K562 (cell line): ENCODE results near the gene PEAR1. TPM values are rescaled to one million over a fixed set of nuclear protein-coding genes. Genes with fewer than 3 reads are reported as not detected.

Source experiments
- ATAC-seq: fragments of 200-7000 bp; cut with Tn5 transposase; 3 replicates; pipeline ENCODE4 v1.9.1; 2020; ENCODE audit warnings: moderate library complexity
- BruUV-seq: library from RNA; stranded (reverse); fragments of 400-500 nt; replicated peaks from 2 replicates; lab custom pipeline; 2021; lab: Mats Ljungman, UMichigan
- CTCF ChIA-PET: fragments of 300-600 bp; formaldehyde crosslinking; extraction: SDS; loops from one replicate; lab custom pipeline; 2021; ENCODE audit warnings: low intra/inter-chr PET ratio; lab: Yijun Ruan, JAX
- POLR2A ChIA-PET: fragments of 300-600, 350-650 bp; sonication (Branson Sonifier 250); formaldehyde crosslinking; extraction: SDS; loops from one replicate; lab custom pipeline; 2021; ENCODE audit warnings: antibody characterized with exemption, inconsistent platforms; lab: Yijun Ruan, JAX
- DNase-seq, 4 experiments: peaks; one replicate each; pipeline versions ENCODE4 v3.0.0 to v3.0.0-alpha.2; 2011 to 2018; ENCODE audit warnings: low spot score in 3 of 4, mixed read lengths in 3 of 4; ENCODE audit errors: extremely low read depth in 1 of 4
- FAIRE-seq: peaks from 2 replicates; lab custom pipeline; 2011; peaks lifted over from hg19 to GRCh38; lab: Jason Lieb, UNC
- H2AFZ ChIP-seq: 2 replicates; pipeline ENCODE4 v1.6.0; 2011; ENCODE audit warnings: low read depth, low read length, control low read depth, inconsistent platforms
- H3K27ac ChIP-seq: fragments of 200-600 bp; 3 replicates; pipeline ENCODE4 v1.8.0; 2011; ENCODE audit warnings: low read depth, mild to moderate bottlenecking, control low read depth, inconsistent platforms, low read length, moderate library complexity, mixed read lengths; ENCODE audit errors: extremely low read depth
- H3K27me3 ChIP-seq, 2 experiments: fragments of 300-600 bp in 1 of 2; 2 replicates in 1 of 2; 3 replicates in 1 of 2; pipeline versions ENCODE4 v1.6.0 to v1.8.0; 2011; ENCODE audit warnings: inconsistent platforms in 2 of 2, low read length in 2 of 2, mild to moderate bottlenecking in 1 of 2, mixed read lengths in 1 of 2, moderate library complexity in 1 of 2; ENCODE audit not compliant: control insufficient read depth in 2 of 2, insufficient read depth in 2 of 2
- H3K36me3 ChIP-seq: fragments of 300-600 bp; 3 replicates; pipeline ENCODE4 v1.8.0; 2011; ENCODE audit warnings: mild to moderate bottlenecking, low read length, inconsistent platforms; ENCODE audit not compliant: control insufficient read depth, insufficient read depth
- H3K4me1 ChIP-seq, 2 experiments: fragments of 200-600 bp in 1 of 2; replicated peaks in 1 of 2; 2 replicates in 1 of 2; 3 replicates in 1 of 2; pipeline versions ENCODE4 v1.5.1 to v1.8.0; 2011; ENCODE audit warnings: inconsistent platforms in 2 of 2, low read length in 2 of 2, mild to moderate bottlenecking in 1 of 2, mixed read lengths in 1 of 2, moderate library complexity in 1 of 2; ENCODE audit not compliant: control insufficient read depth in 2 of 2, insufficient read depth in 2 of 2
- H3K4me2 ChIP-seq: 2 replicates; pipeline ENCODE4 v1.6.1; 2011; ENCODE audit warnings: low read length, control low read depth, inconsistent platforms, mixed read lengths; ENCODE audit not compliant: insufficient read depth
- H3K4me3 ChIP-seq: fragments of 200-600 bp; sonication (generic), shearing (Covaris generic); 2 replicates; pipeline ENCODE4 v1.5.1; 2016; ENCODE audit warnings: control low read depth, inconsistent platforms
- H3K79me2 ChIP-seq: fragments of 200-600 bp; 3 replicates; pipeline ENCODE4 v1.8.0; 2011; ENCODE audit warnings: low read length, inconsistent platforms; ENCODE audit not compliant: control insufficient read depth, insufficient read depth
- H3K9ac ChIP-seq, 2 experiments: 2 replicates each; pipeline versions ENCODE4 v1.6.0 to v1.6.1; 2011; ENCODE audit warnings: low read depth in 2 of 2, low read length in 2 of 2, control low read depth in 1 of 2, inconsistent platforms in 1 of 2, mild to moderate bottlenecking in 1 of 2, mixed read lengths in 1 of 2; ENCODE audit not compliant: insufficient read depth in 1 of 2
- H3K9me1 ChIP-seq: one replicate; pipeline ENCODE4 v1.6.0; 2011; ENCODE audit warnings: inconsistent platforms, mild to moderate bottlenecking, low read length, moderate library complexity; ENCODE audit not compliant: control insufficient read depth, insufficient read depth
- H3K9me3 ChIP-seq: replicated peaks from 2 replicates; pipeline ENCODE4 v1.5.1; 2011; ENCODE audit warnings: low read depth, low read length, inconsistent platforms; ENCODE audit not compliant: control insufficient read depth, insufficient read depth
- H4K20me1 ChIP-seq: replicated peaks from 2 replicates; pipeline ENCODE4 v1.6.1; 2011; ENCODE audit warnings: low read length, inconsistent platforms, mixed read lengths; ENCODE audit not compliant: control insufficient read depth, insufficient read depth
- ADNP ChIP-seq: fragments of 200-800 bp; sonication (Bioruptor generic); IDR thresholded peaks from 2 replicates; pipeline ENCODE4 v1.6.1; 2016; ENCODE audit warnings: missing genetic modification characterization, missing compliant biosample characterization
- ETV6 ChIP-seq, 3 experiments: fragments of 150-350 bp in 1 of 3; sonication (generic) in 1 of 3; formaldehyde crosslinking in 1 of 3; IDR thresholded peaks; 2 replicates each; pipeline versions ENCODE4 v1.6.1 to v1.8.0; 2014 to 2022; ENCODE audit warnings: borderline replicate concordance in 2 of 3, low read depth in 2 of 3, antibody characterized with exemption in 1 of 3, low read length in 1 of 3, mild to moderate bottlenecking in 1 of 3, missing genetic modification reagents in 1 of 3
- HNRNPL ChIP-seq: fragments of 200-400 bp; formaldehyde crosslinking; IDR thresholded peaks from 2 replicates; pipeline ENCODE4 v1.6.1; 2017; ENCODE audit warnings: low read depth, mild to moderate bottlenecking, low read length
- HNRNPUL1 ChIP-seq: fragments of 200-400 bp; formaldehyde crosslinking; IDR thresholded peaks from 2 replicates; pipeline ENCODE4 v1.6.1; 2017; ENCODE audit warnings: low read length
- POLR2G ChIP-seq: fragments of 200-400 bp; formaldehyde crosslinking; IDR thresholded peaks from 2 replicates; pipeline ENCODE4 v1.6.1; 2017; ENCODE audit warnings: low read depth, mild to moderate bottlenecking, antibody characterized with exemption, low read length, moderate library complexity
- RBM25 ChIP-seq: fragments of 200-400 bp; formaldehyde crosslinking; IDR thresholded peaks from 2 replicates; pipeline ENCODE4 v1.6.1; 2018; ENCODE audit warnings: low read length, low read depth, moderate library complexity; ENCODE audit not compliant: severe bottlenecking
- SAFB2 ChIP-seq: fragments of 200-400 bp; formaldehyde crosslinking; IDR thresholded peaks from 2 replicates; pipeline ENCODE4 v1.6.1; 2018; ENCODE audit warnings: borderline replicate concordance, low read length, low read depth, moderate library complexity; ENCODE audit not compliant: severe bottlenecking
- TAF1 ChIP-seq: IDR thresholded peaks from 2 replicates; pipeline ENCODE4 v1.6.1; 2011; ENCODE audit warnings: mild to moderate bottlenecking, low read length, moderate library complexity; ENCODE audit not compliant: insufficient read depth, control insufficient read depth, severe bottlenecking; ENCODE audit errors: extremely low read depth
- ZNF274 ChIP-seq: IDR thresholded peaks from 2 replicates; pipeline ENCODE4 v1.6.1; 2011; ENCODE audit warnings: low read depth, mild to moderate bottlenecking, low read length, moderate library complexity, borderline replicate concordance
- WGBS: fragments of 100-300 bp; shearing (Covaris generic); methylation state at CpG from one replicate; pipeline ENCODE4 v1.1.6; 2016; ENCODE audit warnings: low coverage, mixed read lengths; ENCODE audit not compliant: insufficient coverage; ENCODE audit errors: missing lambda C conversion rate; 5-methylcytosine and 5-hydroxymethylcytosine counted together
- in situ Hi-C: fragments of 300-500 bp; cut with MboI; formaldehyde crosslinking; loops from 4 replicates; pipeline ENCODE4 v1.15.0; 2018; ENCODE audit warnings: inconsistent platforms, mixed read lengths
- intact Hi-C: fragments of 100-400 bp; cut with micrococcal nuclease; formaldehyde crosslinking; loops from 2 replicates; pipeline ENCODE4 v1.14.2; 2022
- polyA plus RNA-seq, 8 experiments: library from polyadenylated mRNA; depleted of rRNA in 4 of 8; stranded (reverse) in 5 of 8; unstranded in 3 of 8; fragments of >200 nt; fragmentation: Nextera tagmentation in 2 of 8; fragmentation: Illumina TruSeq in 1 of 8; extraction: Ambion mirVana in 2 of 8; extraction: Trizol in 1 of 8; gene quantifications; 2 replicates each; pipeline versions ENCODE4 v1.2.1 to v1.2.3, GENCODE V29; 2011 to 2014; ENCODE audit warnings: inconsistent platforms in 1 of 8, missing spikeins in 1 of 8
- total RNA-seq, 7 experiments: library from RNA; depleted of rRNA in 6 of 7; stranded (reverse); fragments of >200 nt in 6 of 7; fragmentation: Illumina TruSeq in 2 of 7; extraction: Trizol in 2 of 7; gene quantifications; 2 replicates each; pipeline versions ENCODE4 v1.2.1 to v1.2.3, GENCODE V29; 2011 to 2021; ENCODE audit warnings: low replicate concordance in 1 of 7
- TF ChIP-seq, protein P1 (sequence below): fragments of 250-450 bp; sonication (Bioruptor Pico); IDR thresholded peaks from 2 replicates; pipeline ENCODE4 v1.5.1; 2021; ENCODE audit warnings: mild to moderate bottlenecking
- TF ChIP-seq, protein P2 (sequence below): fragments of 250-450 bp; sonication (Bioruptor Pico); IDR thresholded peaks from 2 replicates; pipeline ENCODE4 v1.4.0; 2020; ENCODE audit warnings: mild to moderate bottlenecking

Gene PEAR1
- total and polyA plus RNA-seq, 9 of the 15 experiments (the other 6 are each of a cell fraction or from before 2014, with no cell fraction given), result 0.87 to 13.9 (median 6.1) TPM

DNA sequence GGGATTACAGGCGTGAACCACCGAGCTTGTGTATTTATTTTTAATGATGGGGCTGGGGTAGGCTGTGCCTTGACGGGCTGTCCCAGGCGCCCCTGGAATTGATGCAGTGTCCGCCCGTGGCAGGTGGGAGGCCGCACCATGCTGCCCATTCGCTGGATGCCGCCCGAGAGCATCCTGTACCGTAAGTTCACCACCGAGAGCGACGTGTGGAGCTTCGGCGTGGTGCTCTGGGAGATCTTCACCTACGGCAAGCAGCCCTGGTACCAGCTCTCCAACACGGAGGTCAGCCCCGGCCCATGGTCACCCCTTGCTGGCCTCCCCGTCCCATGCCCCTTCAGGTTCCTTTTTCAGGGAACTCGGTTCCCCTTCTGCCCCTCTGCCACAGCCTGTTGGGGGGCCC, 13.6 kb upstream of the PEAR1 start:
- ATAC-seq, result no peak
- Histone ChIP-seq H3K27me3 (no peaks in the 10 kb centered on the region), H3K9me3 (no peaks in the 10 kb centered on the region), H3K4me2 (no peak overlapping the region), H2AFZ (no peak overlapping the region), H3K4me1 (peaks cover 14 to 29% of the 10 kb centered on the region in 2 experiments; a peak in 4 of 5 replicates), H3K79me2 (no peaks in the 10 kb centered on the region), H3K9ac (no peak overlapping the region)
- intact Hi-C loops, result no loop called here
- BruUV-seq, result no TSS peak
- TF ChIP-seq ETV6 (IDR thresholded peaks at IDR 0.05; ENCODE audit: borderline replicate concordance in 1 of 2, low read depth in 2 of 2, low read length in 1 of 2) (no peak), ETV6 (CRISPR knock-in tag; IDR thresholded peaks at IDR 0.05; ENCODE audit: borderline replicate concordance) (no peak), POLR2G (0 out of 2 replicates have a peak, but pooled peaks have one; percentile 7)
- TF ChIP-seq, all 486 proteins: peak for 1
- FAIRE-seq, result no peak
- Histone ChIP-seq H4K20me1 (no peaks in the 10 kb centered on the region), H3K36me3 (no peaks in the 10 kb centered on the region; the same call in 2 of the 3 replicates), H3K9me1 (no peaks in the 10 kb centered on the region), H3K27ac (no peak overlapping the region), H3K4me3 (no peak overlapping the region)
- no peak for DNase-seq
- ChIA-PET CTCF (no interaction called here), POLR2A (interaction anchor here (0.6 to 1.0 kb wide), 2 partner anchors 59 to 154 kb away, joined by 3 read pairs; no protein-coding TSS in a partner anchor)
- in situ Hi-C loops, result no loop called here
- 83% methylated on average over 21 of the region's 21 CpGs for WGBS

DNA sequence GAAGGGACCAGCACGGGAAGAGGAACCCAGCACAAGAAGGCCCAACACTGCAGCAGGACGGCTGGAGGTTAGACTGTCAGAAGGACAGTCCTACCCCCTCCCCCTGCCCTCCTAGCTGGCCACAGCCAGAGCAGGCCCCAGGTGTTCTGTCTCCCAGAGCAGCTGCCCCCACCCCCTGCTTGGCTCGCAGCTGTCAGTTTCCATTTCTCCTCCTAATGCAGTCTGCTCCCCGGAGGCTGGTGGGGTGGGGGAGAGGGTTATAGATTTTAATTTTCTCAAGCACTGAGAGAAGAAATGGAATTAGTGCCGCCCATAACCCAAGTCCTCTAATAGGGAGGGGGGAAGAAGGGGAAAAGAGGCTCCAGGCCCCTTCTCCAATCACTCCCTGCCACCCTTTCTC, 13.0 kb upstream of the PEAR1 start:
- H3K4me1 ChIP-seq, result peaks cover 14 to 26% of the 10 kb centered on the region in 2 experiments; a peak in 4 of 5 replicates
- H3K27me3 ChIP-seq, result no peaks in the 10 kb centered on the region
- H4K20me1 ChIP-seq, result no peaks in the 10 kb centered on the region
- ChIA-PET CTCF (no interaction called here), POLR2A (interaction anchor here (0.7 to 1.4 kb wide), 4 partner anchors 21 to 253 kb away, joined by 3 to 4 read pairs (median 3); partner anchors contain the start of gene INSRR)
- no peaks in the 10 kb centered on the region; the same call in 2 of the 3 replicates for H3K36me3 ChIP-seq
- 46% methylated on average over 4 of the region's 5 CpGs for WGBS
- H3K4me2 ChIP-seq, result no peak overlapping the region
- BruUV-seq, result no TSS peak
- H3K9ac ChIP-seq, result no peak overlapping the region
- in situ Hi-C loops (no loop called here), intact Hi-C loops (no loop called here)
- no peaks in the 10 kb centered on the region for H3K9me1 ChIP-seq
- no peak overlapping the region for H2AFZ ChIP-seq
- no peak overlapping the region for H3K4me3 ChIP-seq
- no peak overlapping the region for H3K27ac ChIP-seq
- DNase-seq (no peak), ATAC-seq (no peak), FAIRE-seq (no peak)
- H3K79me2 ChIP-seq, result no peaks in the 10 kb centered on the region
- H3K9me3 ChIP-seq, result no peaks in the 10 kb centered on the region
- TF ChIP-seq, protein P1, sequence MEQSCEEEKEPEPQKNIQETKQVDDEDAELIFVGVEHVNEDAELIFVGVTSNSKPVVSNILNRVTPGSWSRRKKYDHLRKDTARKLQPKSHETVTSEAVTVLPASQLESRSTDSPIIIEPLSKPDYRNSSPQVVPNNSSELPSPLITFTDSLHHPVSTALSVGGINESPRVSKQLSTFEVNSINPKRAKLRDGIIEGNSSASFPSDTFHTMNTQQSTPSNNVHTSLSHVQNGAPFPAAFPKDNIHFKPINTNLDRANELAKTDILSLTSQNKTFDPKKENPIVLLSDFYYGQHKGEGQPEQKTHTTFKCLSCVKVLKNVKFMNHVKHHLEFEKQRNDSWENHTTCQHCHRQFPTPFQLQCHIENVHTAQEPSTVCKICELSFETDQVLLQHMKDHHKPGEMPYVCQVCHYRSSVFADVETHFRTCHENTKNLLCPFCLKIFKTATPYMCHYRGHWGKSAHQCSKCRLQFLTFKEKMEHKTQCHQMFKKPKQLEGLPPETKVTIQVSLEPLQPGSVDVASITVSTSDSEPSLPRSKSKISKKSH, result no peak
- TF ChIP-seq SAFB2 (no peak), TAF1 (no peak), RBM25 (peak; percentile 51), HNRNPL (no peak), ZNF274 (no peak), ADNP (tag) (peak; percentile 61), HNRNPUL1 (no peak)
- TF ChIP-seq, protein P2, sequence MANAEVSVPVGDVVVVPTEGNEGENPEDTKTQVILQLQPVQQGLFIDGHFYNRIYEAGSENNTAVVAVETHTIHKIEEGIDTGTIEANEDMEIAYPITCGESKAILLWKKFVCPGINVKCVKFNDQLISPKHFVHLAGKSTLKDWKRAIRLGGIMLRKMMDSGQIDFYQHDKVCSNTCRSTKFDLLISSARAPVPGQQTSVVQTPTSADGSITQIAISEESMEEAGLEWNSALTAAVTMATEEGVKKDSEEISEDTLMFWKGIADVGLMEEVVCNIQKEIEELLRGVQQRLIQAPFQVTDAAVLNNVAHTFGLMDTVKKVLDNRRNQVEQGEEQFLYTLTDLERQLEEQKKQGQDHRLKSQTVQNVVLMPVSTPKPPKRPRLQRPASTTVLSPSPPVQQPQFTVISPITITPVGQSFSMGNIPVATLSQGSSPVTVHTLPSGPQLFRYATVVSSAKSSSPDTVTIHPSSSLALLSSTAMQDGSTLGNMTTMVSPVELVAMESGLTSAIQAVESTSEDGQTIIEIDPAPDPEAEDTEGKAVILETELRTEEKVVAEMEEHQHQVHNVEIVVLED (CRISPR knock-in tag), result no peak
